HG03378 (cell line): ENCODE data around the gene LSM12.

ENCODE experiments used
- ATAC-seq: cut with Tn5 transposase; IDR thresholded peaks from one replicate; pipeline ENCODE4 v1.9.1; 2021; ENCODE audit warnings: mild to moderate bottlenecking, moderate library complexity; ENCODE audit not compliant: unreplicated experiment

LSM12 gene

GRCh38 chr17:44095647-44096496 lies 29.4 kb upstream of the LSM12 start:
- no peak for ATAC-seq

GRCh38 chr17:44095388-44095646 lies 28.8 kb upstream of the LSM12 start:
- no peak for ATAC-seq

DNA sequence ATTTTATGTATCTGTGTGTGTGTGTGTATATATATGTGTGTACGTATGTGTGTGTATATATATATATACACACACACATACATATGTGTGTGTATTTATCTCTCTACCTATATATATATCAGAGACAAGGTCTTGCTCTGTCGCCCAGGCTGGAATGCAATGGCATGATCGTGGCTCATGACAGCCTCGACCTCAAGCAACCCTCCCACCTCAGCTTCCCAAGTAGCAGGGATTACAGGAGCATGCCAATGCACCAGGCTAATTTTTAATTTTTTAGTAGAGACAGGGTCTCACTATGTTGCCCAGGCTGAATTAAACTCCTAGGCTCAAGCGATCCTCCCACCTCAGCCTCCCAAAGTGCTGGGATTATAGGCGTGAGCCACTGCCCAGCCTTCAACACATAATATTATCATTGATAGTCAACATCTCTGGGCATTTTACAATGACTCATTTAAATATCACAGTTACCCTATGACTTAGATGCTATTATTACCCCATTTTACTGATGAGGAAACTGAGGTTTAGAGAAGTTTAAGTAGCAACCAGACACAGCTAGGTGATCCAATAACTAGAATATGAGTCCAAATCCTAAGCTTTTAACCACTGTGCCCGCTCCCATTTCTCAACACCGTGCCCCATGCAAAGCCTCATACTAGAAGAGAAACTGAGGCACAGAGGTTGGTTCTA lies 28.4 kb upstream of the LSM12 start:
- ATAC-seq: no peak

DNA sequence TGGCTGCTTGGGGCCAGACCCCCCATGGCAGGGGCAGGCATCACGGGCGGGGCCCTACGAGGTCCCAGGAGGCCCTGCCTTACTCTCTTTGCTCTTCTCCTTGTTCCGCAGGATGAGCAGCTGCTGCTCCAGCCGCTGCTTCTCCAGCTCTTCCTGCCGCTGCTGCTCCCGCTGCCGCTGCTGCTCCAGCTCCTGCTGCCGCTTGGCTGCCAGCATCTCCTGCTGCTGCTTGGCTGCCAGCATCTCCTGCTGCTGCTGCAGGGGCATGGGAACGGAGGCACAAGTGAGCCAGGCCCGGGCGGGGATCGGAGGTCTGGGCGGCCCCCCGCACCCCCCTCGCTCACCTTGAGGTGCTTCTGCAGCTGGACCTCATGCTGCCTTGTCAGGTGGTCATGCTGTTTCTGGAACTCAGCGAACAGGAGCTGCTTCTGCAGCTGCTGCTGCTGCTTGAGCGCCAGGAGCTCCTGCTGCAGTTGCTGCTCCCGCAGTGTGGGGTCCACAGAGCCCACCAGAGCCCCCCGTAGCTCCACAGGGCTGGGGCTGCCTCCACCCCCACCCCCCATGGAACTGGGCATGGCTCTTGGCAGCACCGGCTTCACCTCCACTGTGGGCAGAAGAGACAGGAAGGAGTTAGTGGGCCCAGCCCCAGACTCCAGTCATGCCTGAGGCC lies 26.9 kb upstream of the LSM12 start:
- ATAC-seq: no peak

DNA sequence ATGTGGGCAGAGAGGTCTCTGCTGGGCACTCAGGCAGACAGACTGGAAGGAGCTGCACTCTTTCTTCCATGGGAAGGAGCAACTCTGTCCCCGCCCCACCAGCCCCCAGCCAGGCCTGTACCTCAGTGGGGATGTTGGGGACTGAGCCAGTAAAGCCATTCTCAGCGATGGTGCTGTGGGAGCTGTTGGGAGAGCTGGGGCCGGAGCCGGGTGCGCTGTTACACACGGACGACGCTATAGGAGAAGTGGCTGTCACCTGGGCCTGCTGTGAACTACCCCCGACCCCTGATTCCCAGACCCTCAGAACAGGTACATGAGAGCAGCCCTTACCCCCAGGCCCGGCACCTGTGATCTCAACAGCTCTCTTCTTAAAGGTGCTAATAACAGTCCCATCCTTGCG lies 25.6 kb upstream of the LSM12 start:
- no peak for ATAC-seq

DNA sequence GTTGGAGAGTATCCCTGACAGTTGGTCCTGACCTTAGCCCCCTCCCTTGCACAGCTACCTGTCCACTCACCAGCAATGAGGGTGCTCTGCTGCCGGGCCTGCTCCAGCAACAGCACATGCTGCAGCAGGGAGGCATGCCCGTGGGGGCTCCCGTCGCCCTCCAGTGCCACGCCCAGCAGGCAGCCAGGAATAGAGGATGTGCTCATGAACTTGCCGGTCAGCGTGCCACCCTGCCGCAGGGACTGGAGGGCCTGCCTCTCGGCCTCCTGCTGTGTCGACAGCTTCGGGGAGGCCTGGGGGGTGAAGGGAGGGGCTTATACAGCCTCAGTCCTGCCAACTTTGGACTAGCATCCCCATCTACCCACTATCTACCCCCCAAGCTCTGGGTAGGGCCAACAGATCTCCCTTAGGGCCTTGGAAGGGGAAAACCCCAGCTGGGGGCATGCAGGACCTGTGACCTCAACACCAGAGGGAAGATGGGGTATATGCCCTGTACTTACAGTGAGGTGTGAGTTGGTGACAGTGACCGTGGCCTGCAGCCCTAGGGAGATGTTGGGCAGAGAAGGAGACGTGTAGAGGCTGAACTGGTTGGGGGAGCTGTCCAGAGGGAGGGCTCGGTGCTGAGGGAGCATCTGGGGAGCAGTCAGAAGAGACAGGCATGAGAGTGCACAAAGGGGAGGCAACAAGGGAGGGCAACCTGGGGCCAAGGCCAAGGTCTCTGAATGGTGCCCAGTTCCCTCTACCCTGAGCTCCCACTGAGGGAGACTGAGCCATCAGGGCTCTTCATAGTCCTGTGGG lies 24.9 kb upstream of the LSM12 start:
- ATAC-seq: no peak

- ATAC-seq: no peak
Observed at GRCh38 chr17:44088254-44088653, 21.8 kb upstream of the LSM12 start.

DNA sequence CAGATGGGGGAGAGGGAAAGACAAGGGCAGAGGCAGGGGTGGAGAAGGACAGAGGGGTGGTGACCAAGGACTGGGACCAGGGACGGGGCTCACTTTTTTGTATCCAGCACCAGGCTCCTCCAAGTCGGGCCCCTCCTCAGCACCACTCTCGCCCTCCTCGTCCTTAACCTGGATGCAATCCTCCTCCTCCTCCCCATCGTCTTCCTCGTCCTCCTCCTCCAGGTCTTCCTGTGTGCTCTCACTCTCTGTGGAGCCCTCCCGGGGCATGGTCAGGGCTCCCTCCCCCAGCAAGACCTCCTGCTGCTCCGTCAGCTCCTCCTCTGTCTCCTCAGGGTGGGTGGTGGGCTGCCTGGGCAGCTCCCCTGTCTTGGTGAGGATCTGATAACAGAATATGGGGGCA lies 20.8 kb upstream of the LSM12 start:
- no peak for ATAC-seq

DNA sequence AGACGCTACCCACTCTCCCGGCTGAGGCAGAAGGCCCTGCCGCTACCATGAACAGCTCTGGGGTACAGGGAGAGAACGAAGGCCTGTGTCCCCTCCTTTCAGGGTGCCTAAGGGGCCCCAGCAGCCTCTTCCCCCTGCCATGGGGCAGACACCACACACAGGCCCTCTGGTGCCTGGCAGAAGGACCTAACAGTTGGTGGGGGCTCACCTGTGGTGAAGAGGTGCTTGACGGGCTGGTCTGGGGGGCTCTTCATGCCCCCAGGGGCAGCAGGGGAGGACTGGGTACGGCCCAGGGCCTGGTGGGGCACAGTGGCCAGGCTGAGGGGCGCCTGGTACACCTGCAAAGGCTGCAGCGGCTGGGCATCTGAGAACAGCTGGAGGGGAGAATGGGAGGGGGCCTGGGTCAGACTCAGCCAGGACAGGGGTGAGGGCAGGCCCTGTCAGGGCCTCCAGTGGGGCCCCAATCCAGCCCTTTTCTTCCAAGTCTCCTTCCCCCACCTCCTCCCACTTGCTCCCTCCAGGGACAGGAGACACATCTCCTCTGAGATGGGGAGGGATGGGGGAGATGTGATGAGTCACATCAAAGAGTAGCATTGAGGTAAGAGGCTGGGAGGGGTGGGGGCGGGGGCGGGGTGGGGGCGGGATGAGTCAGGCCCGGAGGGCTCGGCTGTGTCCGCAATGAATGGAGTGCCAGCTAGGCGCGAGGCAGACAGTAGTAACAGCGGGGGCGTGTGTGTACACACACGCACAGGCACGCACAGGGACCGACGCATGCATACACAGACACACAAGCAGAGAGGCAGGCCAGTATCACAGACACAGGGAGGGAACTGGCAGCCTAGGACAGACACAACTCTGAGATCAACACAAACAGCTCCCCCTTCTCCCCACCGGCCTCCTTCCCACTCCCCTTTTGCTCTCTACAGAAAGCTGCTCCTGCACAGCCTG lies 20.2 kb upstream of the LSM12 start:
- ATAC-seq: no peak

DNA sequence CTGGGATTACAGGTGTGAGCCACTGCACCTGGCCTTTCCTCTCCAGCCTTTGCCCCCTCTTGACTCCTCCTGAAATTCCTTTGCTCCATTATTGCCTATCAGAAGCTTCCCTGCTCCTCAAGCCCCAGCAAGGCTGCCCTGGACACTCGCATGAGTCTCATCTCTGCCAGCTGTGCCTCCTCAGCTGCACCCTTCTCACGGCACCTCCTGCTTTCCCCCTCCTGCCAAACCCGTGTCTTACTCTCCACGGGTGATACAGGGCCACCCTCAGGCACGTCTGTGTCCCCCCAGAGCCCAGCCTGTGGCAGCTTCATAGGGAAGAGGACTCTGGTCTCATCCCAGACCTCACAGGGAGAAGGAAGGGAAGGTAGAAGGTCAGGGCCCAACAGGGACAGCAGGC lies 19.4 kb upstream of the LSM12 start:
- ATAC-seq: no peak

DNA sequence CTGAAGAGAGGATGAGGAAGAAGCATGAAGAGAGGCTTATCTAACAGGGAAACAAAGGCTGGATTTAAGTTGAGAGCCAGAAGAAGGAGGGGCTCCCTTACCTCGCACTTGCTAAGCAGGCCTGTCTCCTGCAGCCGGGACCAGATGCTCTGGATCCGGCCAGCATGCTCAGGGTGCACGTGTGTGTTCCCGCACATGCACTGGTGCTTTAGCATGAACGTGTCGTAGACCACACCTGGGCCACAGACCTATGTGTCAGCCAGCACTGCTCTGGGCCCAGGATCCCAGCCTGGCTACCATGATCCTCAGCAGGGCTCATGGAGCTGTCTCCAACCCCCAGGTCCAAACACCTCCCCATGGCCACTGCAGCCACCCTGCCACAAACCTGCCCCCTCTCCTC lies 18.4 kb upstream of the LSM12 start:
- ATAC-seq: no peak

DNA sequence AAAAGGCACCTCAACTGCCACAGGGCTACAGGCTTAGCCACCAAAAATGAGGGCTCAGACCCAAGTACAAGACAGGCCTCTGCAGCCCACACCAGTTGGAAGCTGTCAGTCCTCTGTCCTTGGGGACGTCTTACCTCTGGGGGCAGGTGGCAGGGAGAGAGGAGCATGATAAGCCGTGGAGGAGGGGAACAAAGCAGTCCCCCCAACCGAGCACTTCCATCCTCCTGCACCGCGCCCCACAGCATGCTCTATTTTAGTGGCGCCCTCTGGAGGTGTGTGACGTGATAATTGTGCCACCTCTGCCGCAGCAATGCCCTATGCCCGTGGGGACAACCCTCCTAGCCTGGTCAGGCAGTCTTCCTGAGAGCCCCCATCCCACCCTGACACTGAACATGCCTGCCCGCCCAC lies 17.7 kb upstream of the LSM12 start:
- ATAC-seq: no peak

- ATAC-seq: no peak
Observed at GRCh38 chr17:44083250-44083849, 16.9 kb upstream of the LSM12 start.

DNA sequence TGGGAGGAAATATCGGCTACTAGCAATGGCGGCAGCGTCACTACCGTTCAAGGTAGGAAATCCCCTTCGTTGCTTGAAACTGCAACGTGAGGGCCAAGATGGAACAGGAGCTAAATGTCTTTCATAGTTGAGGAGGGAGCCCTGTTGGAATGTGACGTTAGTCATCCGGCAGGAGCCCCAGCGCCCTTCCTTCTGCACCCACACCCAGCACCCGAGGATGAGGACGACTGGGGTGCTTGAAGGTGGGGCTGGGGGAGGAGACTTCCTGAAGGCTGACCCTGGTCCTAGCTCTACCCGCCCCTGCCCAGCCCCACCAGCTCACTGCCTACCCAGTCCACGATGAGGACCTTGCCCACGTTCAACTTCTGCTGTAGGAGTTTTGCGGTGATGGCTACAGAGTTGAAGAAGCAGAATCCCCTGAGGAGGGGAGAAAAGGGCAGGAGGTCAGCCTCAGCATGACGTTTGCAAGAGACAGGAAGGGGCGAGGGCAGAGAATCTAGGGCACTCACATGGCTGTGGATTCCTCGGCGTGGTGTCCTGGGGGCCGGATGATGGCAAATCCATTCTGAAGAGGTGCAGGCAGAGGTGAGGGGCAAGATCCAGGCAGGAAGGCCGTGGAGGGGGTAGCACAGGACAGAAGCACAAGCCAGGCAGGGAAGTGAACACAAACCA lies 15.9 kb upstream of the LSM12 start:
- ATAC-seq: no peak

DNA sequence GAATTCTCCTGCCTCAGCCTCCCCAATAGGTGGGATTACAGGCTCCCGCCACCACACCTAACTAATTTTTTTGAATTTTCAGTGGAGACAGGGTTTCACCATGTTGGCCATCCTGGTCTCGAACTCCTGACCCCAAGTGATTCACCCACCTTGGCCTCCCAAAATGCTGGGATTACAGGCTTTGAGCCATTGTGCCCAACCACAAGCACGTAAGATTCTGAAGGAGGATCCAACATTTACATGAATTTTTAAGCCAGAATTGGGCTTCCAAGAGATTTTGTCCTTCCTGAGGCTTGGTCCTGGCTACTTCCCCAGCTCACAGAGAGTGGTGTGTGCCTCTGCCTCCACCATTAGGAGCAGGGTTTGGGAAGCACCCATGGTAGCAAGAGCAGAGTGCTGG lies 15.2 kb upstream of the LSM12 start:
- no peak for ATAC-seq

DNA sequence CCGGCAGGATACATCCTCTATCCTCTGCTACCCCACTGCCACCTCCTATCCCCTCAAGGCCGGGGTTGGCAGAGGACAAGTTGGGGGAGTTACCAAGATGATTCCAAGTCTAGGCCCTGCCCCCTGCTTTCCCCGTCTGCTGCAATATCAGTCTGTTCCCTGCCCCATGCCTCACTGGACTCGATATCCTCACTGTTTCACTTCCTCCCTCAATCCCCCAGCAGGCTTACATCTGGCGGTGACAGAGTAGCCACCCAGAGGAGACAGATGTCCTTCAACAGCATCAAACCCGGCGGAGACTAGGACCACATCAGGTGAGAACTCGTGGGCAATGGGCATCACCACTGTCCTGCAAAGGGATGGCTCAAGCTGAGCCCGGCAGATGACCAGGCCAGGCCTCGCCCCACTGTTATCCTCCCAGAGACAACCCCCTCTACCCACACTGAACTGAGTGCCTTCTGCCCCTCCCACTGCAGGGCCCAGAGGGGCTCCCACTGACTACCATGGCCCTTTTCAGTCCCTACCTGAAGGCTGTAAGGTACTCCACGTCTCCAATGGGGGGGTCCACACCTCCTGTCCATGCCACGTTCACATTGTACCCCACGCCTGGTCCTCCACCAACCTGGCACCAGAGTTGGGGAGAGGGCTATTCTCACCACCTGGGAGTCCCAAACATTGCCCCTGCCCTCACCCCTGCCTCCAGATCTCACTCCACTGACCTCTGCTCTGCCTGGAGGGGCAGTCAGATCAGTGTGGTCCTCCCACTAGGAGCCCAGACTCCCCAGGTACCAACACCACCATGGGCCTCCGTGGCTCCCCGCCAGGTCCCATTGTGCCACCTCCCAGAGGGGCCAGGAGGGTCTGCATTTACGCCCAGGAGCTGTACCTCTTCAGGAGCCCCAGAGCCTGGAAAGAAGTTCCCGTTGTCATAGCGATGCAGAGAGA lies 13.7 kb upstream of the LSM12 start:
- no peak for ATAC-seq

- ATAC-seq: no peak
Observed at GRCh38 chr17:44078412-44078811, 11.9 kb upstream of the LSM12 start.

DNA sequence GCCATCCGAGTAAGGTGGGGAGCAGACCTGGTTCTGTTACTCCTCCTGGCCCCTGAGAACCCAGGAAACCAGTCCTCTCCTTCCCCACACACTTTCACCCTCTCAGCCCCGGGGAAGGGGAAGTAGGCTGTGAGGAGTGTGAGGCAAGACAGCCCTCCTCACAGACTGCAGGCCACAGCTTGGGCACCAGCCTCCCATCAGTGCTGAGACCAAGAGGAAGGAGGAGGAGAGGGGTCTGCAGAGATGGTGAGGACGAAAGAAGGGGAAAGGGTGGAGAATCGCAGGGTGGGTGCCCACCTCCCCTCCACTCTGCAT lies 11.1 kb upstream of the LSM12 start:
- no peak for ATAC-seq
